ENCODE measurements around the gene LCN15. TPM values are rescaled to one million over a fixed set of nuclear protein-coding genes. Genes with fewer than 3 reads are reported as not detected.

Gene LCN15
- total and polyA plus RNA-seq, 2 of the 13 experiments (the other 11 are each of a cell fraction or from before 2014, with no cell fraction given), result 1.3 to 53.7 TPM

GRCh38 chr9:136807281-136808074, 43.2 kb upstream of the LCN15 start, which contains the start of gene RABL6 (continued):
- peak; percentile 69 for TF ChIP-seq ZNF687 (CRISPR knock-in tag; IDR thresholded peaks at IDR 0.05)
- no peak for TF ChIP-seq ZNF839 (CRISPR knock-in tag; IDR thresholded peaks at IDR 0.05; ENCODE audit: borderline replicate concordance)
- TF ChIP-seq HDAC6 (IDR thresholded peaks at IDR 0.05; ENCODE audit: low read depth, low read length), result no peak
- no peak for TF ChIP-seq ZEB1 (IDR thresholded peaks at IDR 0.05; ENCODE audit: insufficient replicate concordance, low read depth)
- no peak for TF ChIP-seq HINFP (CRISPR knock-in tag; IDR thresholded peaks at IDR 0.05; ENCODE audit: low read depth)
- TF ChIP-seq SATB2 (CRISPR knock-in tag; IDR thresholded peaks at IDR 0.05), result no peak
- no peak for TF ChIP-seq TIGD3 (CRISPR knock-in tag; IDR thresholded peaks at IDR 0.05; ENCODE audit: borderline replicate concordance)
- no peak for TF ChIP-seq ZNF501 (CRISPR knock-in tag; IDR thresholded peaks at IDR 0.05)
- TF ChIP-seq ZNF878 (CRISPR knock-in tag; IDR thresholded peaks at IDR 0.05), result 0 out of 2 replicates have a peak, but pooled peaks have one; percentile 33
- TF ChIP-seq KLF13 (CRISPR knock-in tag; IDR thresholded peaks at IDR 0.05), result 0 out of 2 replicates have a peak, but pooled peaks have one; percentile 40
- TF ChIP-seq POGK (CRISPR knock-in tag; conservative IDR thresholded peaks at IDR 0.05), result peak; percentile 57; the same call in 1 of the 2 replicates
- TF ChIP-seq THYN1 (CRISPR knock-in tag; IDR thresholded peaks at IDR 0.05; ENCODE audit: borderline replicate concordance, low read depth), result no peak
- TF ChIP-seq ZBTB2 (CRISPR knock-in tag; IDR thresholded peaks at IDR 0.05; ENCODE audit: low read depth), result peak; percentile 77
- no peak for TF ChIP-seq ZNF589 (CRISPR knock-in tag; conservative IDR thresholded peaks at IDR 0.05)
- TF ChIP-seq ZMYM3 (CRISPR knock-in tag; IDR thresholded peaks at IDR 0.05), result no peak
- TF ChIP-seq MIXL1 (CRISPR knock-in tag; IDR thresholded peaks at IDR 0.05), result no peak
